ENCODE data around the gene ARHGDIB. TPM values are rescaled to one million over a fixed set of nuclear protein-coding genes. Genes with fewer than 3 reads are reported as not detected.

The ARHGDIB gene
- total RNA-seq, 1 donor from 2014 or later: not detected

DNA sequence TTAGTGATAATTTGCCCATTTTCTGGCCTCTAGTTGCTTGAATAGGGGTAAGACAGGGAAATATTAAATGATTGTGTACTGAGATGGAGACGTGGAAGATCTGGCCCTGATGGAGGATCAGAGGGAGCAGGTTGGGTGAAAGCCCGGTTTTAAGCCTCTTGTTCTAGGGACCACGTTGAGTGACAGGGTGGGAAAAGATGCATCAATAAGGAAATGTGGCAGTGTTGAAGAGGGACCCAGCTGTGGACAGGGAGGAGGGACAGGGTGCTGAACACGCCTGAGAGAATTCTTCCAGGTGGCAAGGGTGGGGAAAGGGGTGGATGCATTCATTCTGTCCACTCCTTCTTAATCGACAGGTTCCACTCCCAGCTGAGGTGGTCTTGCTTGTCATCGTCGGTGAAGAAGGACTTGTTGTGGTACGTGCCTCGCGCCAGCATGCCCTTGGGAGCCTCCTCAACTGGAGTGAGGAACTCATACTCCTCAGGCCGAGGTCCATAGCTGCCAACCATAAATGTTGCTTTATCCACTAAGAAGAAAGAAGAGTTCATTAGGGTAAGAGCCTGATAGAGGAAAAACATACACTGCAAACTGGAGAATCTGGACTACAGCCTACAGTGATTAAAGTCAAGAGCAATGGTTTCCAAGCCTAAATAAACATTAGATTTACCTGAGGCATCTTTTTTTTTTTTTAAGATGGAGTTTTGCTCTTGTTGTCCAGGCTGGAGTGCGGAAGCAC is 19.0 kb downstream of the ARHGDIB start:
- no peaks in the 10 kb centered on the region for H3K36me3 Mint-ChIP-seq
- Histone ChIP-seq H3K79me2 (ENCODE audit: low read depth) (no peaks in the 10 kb centered on the region), H3K27ac (no peak overlapping the region), H3K4me1 (no peaks in the 10 kb centered on the region), H3F3A (ENCODE audit: low read depth) (no peaks in the 10 kb centered on the region), H3K27me3 (no peaks in the 10 kb centered on the region), H4K20me1 (ENCODE audit: low read depth) (no peaks in the 10 kb centered on the region), H3K9me3 (ENCODE audit: low read depth) (no peaks in the 10 kb centered on the region), H3K36me3 (no peaks in the 10 kb centered on the region), H3K4me2 (no peak overlapping the region), H2AFZ (replicated peaks) (no peak overlapping the region), H3K4me3 (no peak overlapping the region), H3K9ac (no peak overlapping the region)
- H3K4me1 Mint-ChIP-seq: peaks cover 8% of the 10 kb centered on the region
- TF ChIP-seq, protein P1, sequence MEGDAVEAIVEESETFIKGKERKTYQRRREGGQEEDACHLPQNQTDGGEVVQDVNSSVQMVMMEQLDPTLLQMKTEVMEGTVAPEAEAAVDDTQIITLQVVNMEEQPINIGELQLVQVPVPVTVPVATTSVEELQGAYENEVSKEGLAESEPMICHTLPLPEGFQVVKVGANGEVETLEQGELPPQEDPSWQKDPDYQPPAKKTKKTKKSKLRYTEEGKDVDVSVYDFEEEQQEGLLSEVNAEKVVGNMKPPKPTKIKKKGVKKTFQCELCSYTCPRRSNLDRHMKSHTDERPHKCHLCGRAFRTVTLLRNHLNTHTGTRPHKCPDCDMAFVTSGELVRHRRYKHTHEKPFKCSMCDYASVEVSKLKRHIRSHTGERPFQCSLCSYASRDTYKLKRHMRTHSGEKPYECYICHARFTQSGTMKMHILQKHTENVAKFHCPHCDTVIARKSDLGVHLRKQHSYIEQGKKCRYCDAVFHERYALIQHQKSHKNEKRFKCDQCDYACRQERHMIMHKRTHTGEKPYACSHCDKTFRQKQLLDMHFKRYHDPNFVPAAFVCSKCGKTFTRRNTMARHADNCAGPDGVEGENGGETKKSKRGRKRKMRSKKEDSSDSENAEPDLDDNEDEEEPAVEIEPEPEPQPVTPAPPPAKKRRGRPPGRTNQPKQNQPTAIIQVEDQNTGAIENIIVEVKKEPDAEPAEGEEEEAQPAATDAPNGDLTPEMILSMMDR (IDR thresholded peaks at IDR 0.05): no peak
- no peak for TF ChIP-seq EZH2 (IDR thresholded peaks at IDR 0.05)
- no peak for TF ChIP-seq EZH2phosphoT487 (IDR thresholded peaks at IDR 0.05)
- no peaks in the 10 kb centered on the region for H3K27me3 Mint-ChIP-seq (ENCODE audit: insufficient read depth, low read depth)
- no peaks in the 10 kb centered on the region for H3K9me3 Mint-ChIP-seq
- no peak for DNase-seq (ENCODE audit: low spot score)
- H3K4me3 Mint-ChIP-seq: no peak overlapping the region
- H3K27ac Mint-ChIP-seq: no peak overlapping the region

DNA sequence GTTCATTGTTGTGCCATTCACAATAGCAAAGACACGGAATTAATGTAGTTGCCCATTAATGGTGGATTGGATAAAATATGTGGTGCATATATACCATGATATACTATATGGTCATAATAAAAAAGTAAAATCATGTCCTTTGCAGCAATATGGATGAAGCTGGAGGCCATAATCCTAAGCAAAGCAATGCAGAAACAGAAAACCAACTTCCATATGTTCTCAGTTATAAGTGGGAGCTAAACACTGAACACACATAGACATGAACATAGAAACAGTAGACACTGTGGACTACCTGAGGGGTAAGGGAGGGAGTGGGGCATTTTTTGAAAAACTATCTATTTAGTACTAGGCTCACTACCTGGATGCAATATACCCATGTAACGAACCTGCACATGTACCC is 20.0 kb downstream of the ARHGDIB start:
- Histone ChIP-seq H3K4me1 (no peaks in the 10 kb centered on the region), H4K20me1 (ENCODE audit: low read depth) (no peaks in the 10 kb centered on the region), H3F3A (ENCODE audit: low read depth) (no peaks in the 10 kb centered on the region), H2AFZ (replicated peaks) (no peak overlapping the region), H3K27me3 (no peaks in the 10 kb centered on the region), H3K4me3 (no peak overlapping the region), H3K27ac (no peak overlapping the region), H3K4me2 (no peak overlapping the region), H3K9me3 (ENCODE audit: low read depth) (no peaks in the 10 kb centered on the region), H3K79me2 (ENCODE audit: low read depth) (no peaks in the 10 kb centered on the region), H3K9ac (no peak overlapping the region), H3K36me3 (no peaks in the 10 kb centered on the region)
- no peak overlapping the region for H3K27ac Mint-ChIP-seq
- no peak overlapping the region for H3K4me3 Mint-ChIP-seq
- TF ChIP-seq EZH2phosphoT487 (IDR thresholded peaks at IDR 0.05): no peak
- TF ChIP-seq EZH2 (IDR thresholded peaks at IDR 0.05): no peak
- TF ChIP-seq, protein P1 (IDR thresholded peaks at IDR 0.05): no peak
- peaks cover 4% of the 10 kb centered on the region for H3K4me1 Mint-ChIP-seq
- peaks cover 5% of the 10 kb centered on the region for H3K27me3 Mint-ChIP-seq (ENCODE audit: insufficient read depth, low read depth)
- DNase-seq (ENCODE audit: low spot score): no peak
- no peaks in the 10 kb centered on the region for H3K9me3 Mint-ChIP-seq
- H3K36me3 Mint-ChIP-seq: no peaks in the 10 kb centered on the region

DNA sequence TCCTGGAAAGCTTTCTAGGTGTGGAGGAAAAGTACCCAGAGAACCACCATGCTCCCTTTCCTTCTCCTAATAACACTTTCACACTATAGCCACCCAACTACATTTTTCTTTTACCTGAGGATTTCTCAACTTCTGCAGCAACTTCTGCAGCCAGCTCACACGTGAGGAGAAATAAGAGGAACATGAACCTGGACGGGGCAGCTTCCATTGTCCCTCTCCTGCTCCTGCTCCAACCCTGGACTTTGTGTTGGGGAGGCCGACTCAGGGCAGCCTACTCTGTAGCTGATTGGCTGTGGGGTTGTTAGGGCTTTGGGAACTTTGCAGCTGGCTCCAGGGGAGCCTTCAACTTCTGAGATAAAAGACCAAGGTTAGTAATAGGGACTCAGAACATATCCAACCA is 23.1 kb downstream of the ARHGDIB start, which contains the start of gene ERP27:
Gene ERP27, minus strand, starts transcription at position 237 of the 400 bp plus-strand sequence. Its CDS starts 29 bp downstream, at position 208.
- no peak within 1 kb of the TSS for H3K9ac ChIP-seq
- H3K27me3 ChIP-seq: no peaks in the 10 kb centered on the region
- H3K4me3 Mint-ChIP-seq: no peak within 1 kb of the TSS
- H3K27ac Mint-ChIP-seq: no peak within 1 kb of the TSS
- no peaks in the 10 kb centered on the region for H3F3A ChIP-seq (ENCODE audit: low read depth)
- no peak within 1 kb of the TSS for H3K27ac ChIP-seq
- no peaks in the 10 kb centered on the region for H3K9me3 ChIP-seq (ENCODE audit: low read depth)
- no peaks in the 10 kb centered on the region for H3K4me1 ChIP-seq
- H3K79me2 ChIP-seq (ENCODE audit: low read depth): no peaks in the 10 kb centered on the region
- no peak within 1 kb of the TSS for H3K4me2 ChIP-seq
- no peak within 1 kb of the TSS for H2AFZ ChIP-seq (replicated peaks)
- no peak for DNase-seq (ENCODE audit: low spot score)
- H3K36me3 ChIP-seq: no peaks in the 10 kb centered on the region
- TF ChIP-seq EZH2 (IDR thresholded peaks at IDR 0.05) (no peak), EZH2phosphoT487 (IDR thresholded peaks at IDR 0.05) (no peak)
- TF ChIP-seq, protein P1 (IDR thresholded peaks at IDR 0.05): no peak
- H3K4me3 ChIP-seq: no peak within 1 kb of the TSS
- no peaks in the 10 kb centered on the region for H3K4me1 Mint-ChIP-seq
- no peaks in the 10 kb centered on the region for H3K36me3 Mint-ChIP-seq
- peaks cover 5% of the 10 kb centered on the region for H3K27me3 Mint-ChIP-seq (ENCODE audit: insufficient read depth, low read depth)
- no peaks in the 10 kb centered on the region for H3K9me3 Mint-ChIP-seq
- no peaks in the 10 kb centered on the region for H4K20me1 ChIP-seq (ENCODE audit: low read depth)

Measured in neural progenitor cell (in vitro differentiated cells).